Activated CD8-positive, alpha-beta T cell treated with anti-CD3 and anti-CD28 coated beads, Interleukin-2, amount 10 ng/mL, durations not matched to agents 7 days and 5 days (primary cell): ENCODE data around the gene DAB1. TPM values are rescaled to one million over a fixed set of nuclear protein-coding genes. Genes with fewer than 3 reads are reported as not detected.

Source experiments
- ATAC-seq: fragments of 150-1000 bp; cut with Tn5 transposase; one replicate; pipeline ENCODE4 v1.10.0; 2021; ENCODE audit warnings: moderate library complexity
- CTCF ChIA-PET: fragments of 350-600 bp; sonication (Branson Sonifier 250); formaldehyde crosslinking; loops from one replicate; lab custom pipeline; 2021; ENCODE audit warnings: antibody characterized with exemption; lab: Charles Lee
- POLR2A ChIA-PET: fragments of 350-600 bp; sonication (Branson Sonifier 250); formaldehyde crosslinking; loops from one replicate; lab custom pipeline; 2021; ENCODE audit warnings: antibody characterized with exemption; lab: Charles Lee
- DNase-seq: peaks from one replicate; pipeline ENCODE4 v3.0.0-alpha.2; 2020
- H3K27ac Mint-ChIP-seq: one replicate; pipeline ENCODE4 v1.8.0; 2021; ENCODE audit warnings: mild to moderate bottlenecking, mixed read lengths
- H3K27me3 Mint-ChIP-seq: one replicate; pipeline ENCODE4 v1.8.0; 2021; ENCODE audit warnings: low read depth, mixed read lengths
- H3K36me3 Mint-ChIP-seq: one replicate; pipeline ENCODE4 v1.8.0; 2021; ENCODE audit warnings: low read depth, mixed read lengths
- H3K4me1 Mint-ChIP-seq: one replicate; pipeline ENCODE4 v1.8.0; 2021; ENCODE audit warnings: low read depth, mixed read lengths
- H3K4me3 Mint-ChIP-seq: one replicate; pipeline ENCODE4 v1.8.0; 2021; ENCODE audit warnings: mild to moderate bottlenecking, mixed read lengths
- H3K9me3 Mint-ChIP-seq: one replicate; pipeline ENCODE4 v1.8.0; 2022; ENCODE audit warnings: mixed read lengths; ENCODE audit not compliant: insufficient read depth
- total RNA-seq, 2 experiments: library from RNA; stranded (reverse); gene quantifications; one replicate each; pipeline ENCODE4 v1.2.3, GENCODE V29; 2021

The DAB1 gene
- total RNA-seq, 2 experiments from 2014 or later = 0.10 to 0.18 TPM

DNA sequence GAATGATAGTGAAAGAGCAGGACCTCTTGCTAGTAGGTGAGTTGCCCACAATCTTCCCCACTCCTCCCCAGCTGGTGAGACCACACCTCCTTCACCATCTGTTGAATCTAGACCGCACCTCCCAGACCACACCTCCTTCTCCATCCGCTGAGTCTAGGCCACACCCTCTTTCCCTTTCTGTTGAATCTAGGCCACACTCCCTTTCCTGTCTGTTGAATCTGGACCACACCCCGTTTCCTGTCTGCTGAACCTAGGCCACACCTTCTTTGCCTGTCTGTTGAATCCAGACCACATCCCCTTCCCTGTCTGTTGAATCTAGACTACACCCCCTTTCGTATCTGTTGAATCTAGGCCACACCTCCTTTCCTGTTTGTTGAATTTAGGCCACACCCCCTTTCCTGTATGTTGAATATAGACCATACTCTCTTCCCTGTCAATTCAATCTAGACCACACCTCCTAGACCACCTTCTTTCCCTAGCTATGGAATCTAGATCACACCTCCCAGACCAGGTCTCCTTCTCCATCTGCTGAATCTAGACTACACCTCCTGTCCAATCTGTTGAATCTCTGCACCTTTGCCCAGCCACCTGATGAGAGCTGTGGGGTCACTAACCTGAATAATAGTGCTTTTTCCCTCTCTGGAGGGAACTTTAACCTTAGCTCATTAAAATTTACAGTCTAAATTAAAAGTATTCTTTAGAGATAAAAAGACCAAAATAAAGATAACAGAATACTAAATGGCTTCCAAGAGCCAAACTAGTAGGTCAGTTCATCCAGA is 116.3 kb downstream of the DAB1 start:
- Mint-ChIP-seq H3K4me1 (peaks cover 16% of the 10 kb centered on the region), H3K9me3 (peaks cover 9% of the 10 kb centered on the region), H3K27ac (peak overlapping the region; percentile 63), H3K4me3 (no peak overlapping the region), H3K36me3 (peaks cover 8% of the 10 kb centered on the region), H3K27me3 (no peaks in the 10 kb centered on the region)
- ChIA-PET POLR2A (no interaction called here), CTCF (interaction anchor here (0.9 kb wide), 1 partner anchor 9 kb away, joined by 3 read pairs; no protein-coding TSS in a partner anchor)
- ATAC-seq (peak; percentile 97), DNase-seq (peak; percentile 82)

DNA sequence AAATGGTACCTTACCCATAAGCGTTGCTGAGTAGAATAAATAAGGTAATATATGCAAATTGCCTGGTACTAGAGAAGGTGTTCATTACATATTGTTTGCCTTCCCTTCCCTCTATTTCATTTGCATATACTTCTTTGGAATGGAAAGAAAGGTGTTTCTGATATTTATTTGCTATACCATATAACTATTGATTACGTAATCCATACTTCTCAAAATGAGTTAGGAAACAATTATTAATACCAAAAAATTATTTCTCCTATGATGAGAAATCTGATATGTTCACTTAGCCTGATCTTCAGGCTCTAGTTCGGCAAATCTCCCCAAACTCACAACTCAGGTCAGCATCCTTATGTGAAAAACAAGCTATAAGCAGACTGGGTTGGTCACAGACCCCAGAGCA is 119.3 kb downstream of the DAB1 start:
- Mint-ChIP-seq H3K4me1 (peaks cover 16% of the 10 kb centered on the region), H3K36me3 (peaks cover 8% of the 10 kb centered on the region), H3K9me3 (peaks cover 9% of the 10 kb centered on the region), H3K27ac (no peak overlapping the region), H3K4me3 (no peak overlapping the region), H3K27me3 (no peaks in the 10 kb centered on the region)
- DNase-seq = no peak
- CTCF ChIA-PET = no interaction called here
- no peak for ATAC-seq
- POLR2A ChIA-PET = no interaction called here

DNA sequence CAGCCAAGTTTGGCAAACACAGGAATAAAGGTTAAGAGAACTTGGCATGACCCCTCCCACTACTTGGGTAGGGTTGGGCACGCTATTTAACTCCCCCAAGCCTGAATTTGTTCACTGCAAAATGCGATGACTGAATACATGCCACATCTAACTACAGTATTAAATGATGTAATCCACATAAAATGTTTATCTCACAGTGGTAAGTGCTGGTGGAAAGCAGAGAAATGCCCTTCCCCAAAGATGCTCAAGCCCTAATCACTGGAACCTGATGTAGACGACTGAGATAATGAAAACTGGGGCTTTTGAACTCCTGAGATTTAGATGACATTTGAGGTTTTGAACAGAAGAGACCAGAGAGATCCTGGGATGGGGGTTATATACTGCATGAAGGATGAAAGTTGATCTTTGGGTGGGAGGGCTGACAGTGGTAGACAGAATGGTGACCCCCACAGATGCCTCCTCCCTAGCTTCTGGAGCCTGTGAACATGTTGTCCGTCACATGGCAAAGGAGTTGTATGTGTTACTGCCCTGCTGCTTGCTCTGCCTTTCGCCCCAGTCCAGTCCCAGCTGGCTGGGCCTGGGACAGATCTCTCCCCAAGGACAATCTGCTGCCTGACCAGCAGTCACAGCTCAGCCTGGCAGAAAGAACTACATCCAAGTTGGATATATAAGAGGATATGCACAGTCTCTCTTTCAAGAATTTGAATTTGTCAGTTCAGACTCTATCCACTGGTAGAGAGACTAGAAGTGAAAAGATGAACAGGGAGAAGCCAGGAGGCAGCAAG is 120.9 kb downstream of the DAB1 start:
- H3K4me3 Mint-ChIP-seq = no peak overlapping the region
- no peaks in the 10 kb centered on the region for H3K27me3 Mint-ChIP-seq
- CTCF ChIA-PET = no interaction called here
- peaks cover 8% of the 10 kb centered on the region for H3K36me3 Mint-ChIP-seq
- H3K4me1 Mint-ChIP-seq = peaks cover 13% of the 10 kb centered on the region
- POLR2A ChIA-PET = no interaction called here
- no peak for DNase-seq
- H3K27ac Mint-ChIP-seq = no peak overlapping the region
- ATAC-seq = no peak
- H3K9me3 Mint-ChIP-seq = peaks cover 9% of the 10 kb centered on the region

DNA sequence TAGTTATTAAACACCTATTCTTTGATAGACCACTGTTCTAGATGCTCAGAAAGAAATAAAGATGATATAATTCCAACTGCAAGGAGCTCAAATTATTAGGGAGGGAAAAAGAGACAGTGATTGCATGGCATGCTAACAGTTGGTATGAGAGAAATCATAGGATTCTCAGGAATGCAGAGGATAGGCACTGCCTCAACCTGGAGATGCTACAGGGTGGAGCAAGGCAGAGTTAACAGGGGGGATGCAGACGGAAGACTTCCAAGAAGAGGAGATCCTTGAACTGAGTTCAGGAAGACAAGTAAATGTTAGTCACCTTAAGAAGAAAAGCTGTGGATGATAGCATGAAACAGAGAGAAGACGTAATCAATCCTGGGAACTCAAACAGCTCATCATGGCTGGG is 123.7 kb downstream of the DAB1 start:
- Mint-ChIP-seq H3K9me3 (no peaks in the 10 kb centered on the region), H3K4me1 (no peaks in the 10 kb centered on the region), H3K4me3 (no peak overlapping the region), H3K36me3 (no peaks in the 10 kb centered on the region), H3K27ac (no peak overlapping the region), H3K27me3 (no peaks in the 10 kb centered on the region)
- POLR2A ChIA-PET = no interaction called here
- ATAC-seq (no peak), DNase-seq (no peak)
- CTCF ChIA-PET = no interaction called here

DNA sequence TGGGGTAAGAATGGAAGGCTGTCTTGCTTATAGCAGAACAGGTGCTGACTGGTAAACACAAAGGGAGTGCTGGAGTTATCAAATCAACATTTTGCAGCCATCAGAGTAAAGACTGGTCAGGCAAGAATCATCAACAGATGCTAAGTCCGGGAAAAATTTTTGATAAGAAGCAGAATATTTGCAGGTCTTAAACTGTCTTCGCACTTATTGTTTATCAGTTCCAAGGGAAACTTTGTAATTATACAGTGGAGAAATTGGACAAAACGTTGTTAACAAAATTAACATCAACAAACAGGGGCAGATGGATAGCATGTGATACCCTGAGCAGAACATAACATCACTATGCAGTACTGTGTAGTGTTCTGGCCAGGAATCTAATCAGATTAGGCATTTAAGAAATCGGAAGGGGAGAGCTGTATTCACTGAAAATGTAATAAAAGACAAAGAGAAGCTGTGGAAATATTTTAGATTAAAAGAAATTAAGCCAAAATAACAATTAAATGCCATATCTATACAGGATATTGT is 127.1 kb downstream of the DAB1 start:
- Mint-ChIP-seq H3K27me3 (no peaks in the 10 kb centered on the region), H3K36me3 (no peaks in the 10 kb centered on the region), H3K27ac (no peak overlapping the region), H3K4me1 (no peaks in the 10 kb centered on the region), H3K9me3 (no peaks in the 10 kb centered on the region), H3K4me3 (no peak overlapping the region)
- ChIA-PET CTCF (no interaction called here), POLR2A (no interaction called here)
- ATAC-seq (no peak), DNase-seq (no peak)

DNA sequence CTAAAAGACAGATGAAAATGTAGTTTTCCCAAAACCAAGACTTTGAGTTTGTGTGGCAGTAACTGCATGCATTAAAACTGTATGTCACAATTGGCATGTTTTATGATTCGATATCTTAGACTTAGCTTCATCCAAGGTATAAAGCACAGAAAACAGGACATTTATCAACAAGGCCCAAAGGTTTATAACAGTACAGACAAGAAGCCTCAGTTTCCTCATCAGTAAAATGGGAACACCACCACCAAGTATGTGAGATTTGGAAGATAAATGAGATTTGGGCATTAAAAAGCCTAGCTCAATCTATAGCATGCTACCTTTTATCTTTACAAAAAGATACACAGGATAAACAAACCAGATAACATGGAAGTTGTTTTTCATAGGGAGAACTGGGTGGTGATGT is 128.5 kb downstream of the DAB1 start:
- no peaks in the 10 kb centered on the region for H3K36me3 Mint-ChIP-seq
- no peak overlapping the region for H3K4me3 Mint-ChIP-seq
- no peaks in the 10 kb centered on the region for H3K9me3 Mint-ChIP-seq
- no peak overlapping the region for H3K27ac Mint-ChIP-seq
- H3K27me3 Mint-ChIP-seq = no peaks in the 10 kb centered on the region
- ATAC-seq (no peak), DNase-seq (no peak)
- H3K4me1 Mint-ChIP-seq = no peaks in the 10 kb centered on the region
- POLR2A ChIA-PET = no interaction called here
- CTCF ChIA-PET = no interaction called here

DNA sequence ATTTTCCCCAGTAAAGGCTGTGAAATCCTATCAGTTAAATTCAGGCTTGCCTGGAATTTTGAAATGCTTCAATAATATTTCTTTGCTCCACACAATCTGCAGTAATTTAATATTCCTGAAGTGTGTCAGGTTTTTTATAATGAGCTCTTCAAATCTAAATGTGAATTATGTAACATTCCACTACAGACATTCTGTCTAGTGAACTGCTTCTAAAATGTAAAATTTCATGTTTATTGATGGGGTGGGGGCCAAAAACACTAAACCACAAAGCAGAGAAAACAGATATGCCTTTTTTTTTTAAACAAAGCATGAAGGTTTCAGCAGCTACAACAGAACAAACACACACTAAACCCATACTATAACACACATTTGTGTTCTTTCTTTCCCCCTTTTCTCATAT is 129.7 kb downstream of the DAB1 start:
- CTCF ChIA-PET = no interaction called here
- POLR2A ChIA-PET = no interaction called here
- no peaks in the 10 kb centered on the region for H3K9me3 Mint-ChIP-seq
- DNase-seq (no peak), ATAC-seq (no peak)
- H3K27ac Mint-ChIP-seq = no peak overlapping the region
- no peaks in the 10 kb centered on the region for H3K4me1 Mint-ChIP-seq
- H3K4me3 Mint-ChIP-seq = no peak overlapping the region
- no peaks in the 10 kb centered on the region for H3K36me3 Mint-ChIP-seq
- peaks cover 2% of the 10 kb centered on the region for H3K27me3 Mint-ChIP-seq

DNA sequence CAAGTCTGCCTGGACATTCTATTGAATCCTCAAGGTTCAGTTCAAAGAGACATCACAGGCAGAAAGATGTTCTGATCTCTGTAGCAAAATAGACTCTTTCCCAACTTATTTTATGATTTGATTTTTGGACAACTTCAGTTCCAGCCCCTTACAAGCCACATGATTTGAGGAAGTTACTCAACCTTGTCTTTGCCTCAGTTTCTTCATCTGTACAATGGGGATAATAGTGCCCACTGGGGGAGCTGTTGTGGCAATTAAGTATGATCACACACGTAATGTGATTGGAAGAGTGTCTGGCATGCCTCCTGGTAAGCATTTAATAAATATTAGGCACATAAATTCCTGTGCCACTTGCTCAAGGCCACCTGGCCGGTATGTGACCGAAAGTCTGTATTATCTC is 130.6 kb downstream of the DAB1 start:
- POLR2A ChIA-PET = no interaction called here
- CTCF ChIA-PET = no interaction called here
- Mint-ChIP-seq H3K4me1 (no peaks in the 10 kb centered on the region), H3K27me3 (peaks cover 2% of the 10 kb centered on the region), H3K9me3 (no peaks in the 10 kb centered on the region), H3K36me3 (no peaks in the 10 kb centered on the region), H3K27ac (no peak overlapping the region), H3K4me3 (no peak overlapping the region)
- no peak for ATAC-seq
- DNase-seq = no peak

DNA sequence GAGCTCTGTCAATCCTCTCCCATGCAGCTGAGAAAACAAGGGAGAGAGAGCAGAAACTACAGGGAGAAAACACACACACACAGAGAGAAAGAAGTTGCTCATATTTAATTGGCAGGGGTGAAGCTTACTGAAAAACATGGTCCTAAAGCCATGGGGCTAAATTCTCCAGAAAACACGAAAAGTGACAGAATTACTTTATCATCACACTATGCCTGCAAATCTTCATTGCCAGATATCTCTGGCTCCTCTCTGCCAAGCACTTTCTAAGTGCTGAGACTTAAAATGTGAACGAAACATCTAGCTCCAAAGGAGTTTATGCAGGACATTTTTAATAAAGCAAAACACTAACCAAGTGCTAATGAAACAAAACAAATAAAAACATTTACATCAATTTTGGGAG is 134.1 kb downstream of the DAB1 start:
- no peak overlapping the region for H3K27ac Mint-ChIP-seq
- CTCF ChIA-PET = no interaction called here
- H3K4me3 Mint-ChIP-seq = no peak overlapping the region
- H3K4me1 Mint-ChIP-seq = no peaks in the 10 kb centered on the region
- no peaks in the 10 kb centered on the region for H3K9me3 Mint-ChIP-seq
- peaks cover 2% of the 10 kb centered on the region for H3K27me3 Mint-ChIP-seq
- DNase-seq (no peak), ATAC-seq (no peak)
- POLR2A ChIA-PET = no interaction called here
- H3K36me3 Mint-ChIP-seq = no peaks in the 10 kb centered on the region

DNA sequence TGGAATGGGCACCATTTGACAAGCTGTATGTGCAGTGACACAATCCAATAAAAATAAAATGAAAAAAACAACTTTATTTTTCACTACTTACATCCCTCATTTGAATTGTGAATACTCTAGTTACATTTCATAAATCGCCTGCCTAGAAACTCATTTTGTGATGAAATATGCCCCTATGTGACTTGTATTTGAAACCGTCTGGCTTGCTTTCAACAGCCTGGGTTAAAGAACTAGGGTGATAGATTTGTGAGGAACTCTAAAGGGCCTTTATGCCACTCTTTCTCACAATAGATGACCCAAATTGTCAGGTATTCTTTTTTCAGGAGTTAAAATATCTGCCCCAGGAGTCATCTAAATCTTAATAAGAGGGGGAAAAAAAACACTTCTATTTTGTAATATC is 137.9 kb downstream of the DAB1 start:
- H3K36me3 Mint-ChIP-seq = no peaks in the 10 kb centered on the region
- H3K4me3 Mint-ChIP-seq = no peak overlapping the region
- ChIA-PET POLR2A (no interaction called here), CTCF (no interaction called here)
- H3K27ac Mint-ChIP-seq = no peak overlapping the region
- H3K9me3 Mint-ChIP-seq = no peaks in the 10 kb centered on the region
- H3K27me3 Mint-ChIP-seq = peaks cover 2% of the 10 kb centered on the region
- ATAC-seq (no peak), DNase-seq (no peak)
- no peaks in the 10 kb centered on the region for H3K4me1 Mint-ChIP-seq

DNA sequence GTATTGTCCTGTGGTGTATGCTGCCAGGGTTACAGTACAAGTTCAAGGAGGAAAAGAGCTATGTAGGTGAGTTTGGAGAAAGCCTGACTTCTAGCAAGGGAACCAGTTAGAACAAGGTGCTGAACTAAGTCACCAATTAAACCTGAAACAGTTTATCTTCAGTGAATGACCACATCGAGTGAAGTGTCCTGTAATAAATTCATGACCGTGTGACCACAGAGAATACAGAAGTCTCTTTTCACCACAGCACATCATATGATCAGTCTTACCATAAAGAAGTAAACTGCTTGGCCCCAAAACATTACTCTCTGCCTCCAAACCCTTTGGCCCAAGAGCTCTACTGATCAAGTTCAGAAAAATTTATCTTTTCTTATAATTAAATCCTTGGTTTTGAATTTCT is 141.4 kb downstream of the DAB1 start:
- Mint-ChIP-seq H3K9me3 (no peaks in the 10 kb centered on the region), H3K4me3 (no peak overlapping the region), H3K27ac (no peak overlapping the region), H3K4me1 (no peaks in the 10 kb centered on the region), H3K27me3 (no peaks in the 10 kb centered on the region), H3K36me3 (no peaks in the 10 kb centered on the region)
- ATAC-seq = no peak
- ChIA-PET CTCF (no interaction called here), POLR2A (no interaction called here)
- no peak for DNase-seq

DNA sequence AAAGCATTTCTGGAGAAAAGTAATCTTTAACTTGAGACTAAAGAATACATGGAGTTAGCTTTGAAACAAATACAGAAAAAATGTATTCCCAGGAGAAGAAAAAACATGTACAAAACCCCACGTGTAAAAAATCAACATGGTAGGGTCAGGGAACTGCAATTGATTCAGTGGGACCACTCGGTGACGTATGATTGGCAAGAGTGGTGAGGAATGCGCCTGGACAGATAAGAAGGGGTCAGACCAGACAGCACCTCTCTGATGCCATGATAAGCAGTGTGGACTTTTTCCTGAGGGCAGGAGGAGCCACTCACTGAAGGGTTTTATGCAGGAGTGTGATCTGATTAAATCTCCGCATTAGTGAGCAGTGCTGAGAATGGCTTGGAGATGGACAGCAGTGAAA is 142.5 kb downstream of the DAB1 start:
- H3K4me3 Mint-ChIP-seq = no peak overlapping the region
- no peaks in the 10 kb centered on the region for H3K36me3 Mint-ChIP-seq
- ATAC-seq = no peak
- POLR2A ChIA-PET = no interaction called here
- H3K9me3 Mint-ChIP-seq = no peaks in the 10 kb centered on the region
- CTCF ChIA-PET = no interaction called here
- no peak for DNase-seq
- no peaks in the 10 kb centered on the region for H3K27me3 Mint-ChIP-seq
- H3K27ac Mint-ChIP-seq = no peak overlapping the region
- no peaks in the 10 kb centered on the region for H3K4me1 Mint-ChIP-seq
